ENCODE measurements around the gene ACRV1.

Gene ACRV1

DNA sequence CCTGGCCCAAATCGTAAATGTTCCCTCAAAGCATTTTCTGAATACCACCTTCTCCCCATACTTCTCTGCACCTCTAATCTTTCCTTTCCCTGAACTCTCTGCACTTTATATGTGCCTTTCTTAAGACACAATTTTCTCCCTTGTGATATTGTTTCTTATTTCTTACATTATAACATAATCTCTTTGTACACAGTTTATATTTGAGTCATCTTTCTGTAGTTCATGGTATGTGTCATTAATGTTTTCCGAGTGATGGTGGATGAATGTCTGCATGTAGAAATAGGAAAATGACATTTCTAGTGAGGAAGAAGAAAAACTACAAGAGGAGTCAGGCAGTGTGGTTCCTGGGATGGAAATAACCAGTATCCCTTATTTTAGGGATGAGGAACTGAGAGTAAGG, 5.5 kb downstream of the ACRV1 start:
- no peak for ATAC-seq
- peaks cover 10% of the 10 kb centered on the region for H3K36me3 Mint-ChIP-seq
- no peaks in the 10 kb centered on the region for H3K27me3 Mint-ChIP-seq
- H3K4me1 Mint-ChIP-seq: no peaks in the 10 kb centered on the region
- no peak overlapping the region for H3K27ac Mint-ChIP-seq
- H3K9me3 Mint-ChIP-seq: no peaks in the 10 kb centered on the region
- H3K4me3 Mint-ChIP-seq: no peak overlapping the region

DNA sequence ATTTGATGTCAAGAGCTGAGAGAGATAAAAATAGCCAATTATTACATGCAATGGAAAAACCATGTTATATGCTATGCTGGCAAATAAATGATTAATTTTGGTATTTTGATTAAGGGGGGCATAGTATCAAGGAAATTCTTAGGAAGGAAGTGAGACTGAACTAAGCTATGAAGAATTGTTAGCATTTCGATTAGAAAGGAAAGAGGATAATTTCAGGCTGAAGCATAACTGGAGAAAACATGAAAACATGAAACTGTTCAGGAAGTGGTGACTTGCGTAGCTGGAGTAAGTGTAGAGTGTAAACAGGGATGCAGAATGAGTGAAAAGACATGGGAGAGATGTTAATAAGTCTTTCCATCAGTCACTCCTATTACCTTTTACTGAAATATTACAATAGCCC, 6.4 kb downstream of the ACRV1 start:
- no peak overlapping the region for H3K4me3 Mint-ChIP-seq
- H3K36me3 Mint-ChIP-seq: peaks cover 15% of the 10 kb centered on the region
- H3K27me3 Mint-ChIP-seq: no peaks in the 10 kb centered on the region
- no peaks in the 10 kb centered on the region for H3K9me3 Mint-ChIP-seq
- ATAC-seq: no peak
- no peak overlapping the region for H3K27ac Mint-ChIP-seq
- no peaks in the 10 kb centered on the region for H3K4me1 Mint-ChIP-seq

- H3K4me3 Mint-ChIP-seq: no peak overlapping the region
- peaks cover 26% of the 10 kb centered on the region for H3K36me3 Mint-ChIP-seq
- peaks cover 5% of the 10 kb centered on the region for H3K9me3 Mint-ChIP-seq
- no peaks in the 10 kb centered on the region for H3K27me3 Mint-ChIP-seq
- no peaks in the 10 kb centered on the region for H3K4me1 Mint-ChIP-seq
- no peak overlapping the region for H3K27ac Mint-ChIP-seq
- no peak for ATAC-seq
Observed at GRCh38 chr11:125671561-125671960, 9.1 kb downstream of the ACRV1 start.

GRCh38 chr11:125670172-125670571, 10.5 kb downstream of the ACRV1 start:
- Mint-ChIP-seq H3K9me3 (peaks cover 10% of the 10 kb centered on the region), H3K4me3 (no peak overlapping the region), H3K27me3 (no peaks in the 10 kb centered on the region), H3K36me3 (peaks cover 36% of the 10 kb centered on the region), H3K27ac (no peak overlapping the region), H3K4me1 (no peaks in the 10 kb centered on the region)
- no peak for ATAC-seq

DNA sequence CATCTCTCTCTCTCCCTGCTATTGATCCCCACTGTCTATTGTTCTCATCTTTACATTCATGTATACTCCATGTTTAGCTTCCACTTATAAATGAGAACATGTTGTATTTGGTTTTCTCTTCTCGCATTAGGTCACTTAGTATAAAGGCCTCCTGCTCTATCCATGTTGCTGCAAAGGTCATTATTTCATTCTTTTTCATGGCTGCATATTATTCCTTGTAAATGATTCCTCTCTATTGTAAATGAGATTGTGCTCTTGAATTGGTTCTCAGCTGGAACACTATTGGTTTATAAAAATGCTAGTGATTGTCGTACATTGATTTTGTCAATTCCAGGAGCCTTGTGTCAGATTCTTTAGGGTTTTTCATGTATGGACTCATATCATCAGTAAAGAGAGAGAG, 13.5 kb downstream of the ACRV1 start:
- Mint-ChIP-seq H3K4me3 (no peak overlapping the region), H3K27ac (no peak overlapping the region), H3K4me1 (no peaks in the 10 kb centered on the region), H3K36me3 (peaks cover 44% of the 10 kb centered on the region), H3K27me3 (no peaks in the 10 kb centered on the region), H3K9me3 (peaks cover 12% of the 10 kb centered on the region)
- no peak for ATAC-seq

DNA sequence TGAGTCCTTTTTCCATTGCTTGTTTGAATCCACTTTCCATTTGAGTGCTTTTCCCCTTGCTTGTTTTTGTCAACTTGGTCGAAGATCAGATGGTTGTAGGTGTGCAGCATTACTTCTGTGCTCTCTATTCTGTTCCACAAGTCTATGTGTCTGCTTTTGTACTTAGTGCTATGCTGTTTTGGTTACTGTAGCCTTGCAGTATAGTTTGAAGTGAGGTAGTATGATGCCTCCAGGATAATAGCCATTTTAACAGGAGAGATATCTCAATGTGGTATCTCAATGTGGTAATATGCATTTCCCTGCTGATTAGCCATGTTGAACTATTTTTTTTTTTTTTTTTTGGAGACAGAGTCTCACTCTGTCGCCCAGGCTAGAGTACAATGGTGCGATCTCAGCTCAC, 16.7 kb downstream of the ACRV1 start:
- no peaks in the 10 kb centered on the region for H3K27me3 Mint-ChIP-seq
- peaks cover 12% of the 10 kb centered on the region for H3K9me3 Mint-ChIP-seq
- peaks cover 34% of the 10 kb centered on the region for H3K36me3 Mint-ChIP-seq
- no peak for ATAC-seq
- H3K27ac Mint-ChIP-seq: no peak overlapping the region
- H3K4me1 Mint-ChIP-seq: no peaks in the 10 kb centered on the region
- no peak overlapping the region for H3K4me3 Mint-ChIP-seq

DNA sequence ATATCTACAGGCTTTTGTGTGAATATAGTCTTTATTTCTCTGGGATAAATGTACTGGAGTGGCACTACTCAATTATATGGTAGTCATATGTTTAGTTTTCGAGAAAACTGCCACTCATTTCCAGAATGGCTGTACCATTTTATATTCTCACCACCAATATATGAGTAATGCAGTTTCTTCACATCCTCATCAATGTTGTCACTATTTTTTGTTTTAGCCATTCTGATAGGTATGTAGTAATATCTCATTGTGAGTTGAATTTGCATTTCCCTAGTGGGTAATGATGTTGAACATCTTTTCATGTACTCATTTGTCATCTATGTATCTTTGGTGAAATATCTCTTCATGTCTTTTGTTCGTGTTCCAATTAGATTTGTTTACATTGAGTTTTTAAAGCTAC, 18.0 kb downstream of the ACRV1 start:
- no peak overlapping the region for H3K27ac Mint-ChIP-seq
- H3K4me3 Mint-ChIP-seq: no peak overlapping the region
- peaks cover 10% of the 10 kb centered on the region for H3K9me3 Mint-ChIP-seq
- no peak for ATAC-seq
- H3K36me3 Mint-ChIP-seq: peaks cover 29% of the 10 kb centered on the region
- no peaks in the 10 kb centered on the region for H3K4me1 Mint-ChIP-seq
- H3K27me3 Mint-ChIP-seq: no peaks in the 10 kb centered on the region

- Mint-ChIP-seq H3K36me3 (peaks cover 37% of the 10 kb centered on the region), H3K27me3 (no peaks in the 10 kb centered on the region), H3K4me1 (no peaks in the 10 kb centered on the region), H3K27ac (no peak overlapping the region), H3K9me3 (no peaks in the 10 kb centered on the region), H3K4me3 (no peak overlapping the region)
- no peak for ATAC-seq
Observed at GRCh38 chr11:125649465-125650166, 31.0 kb downstream of the ACRV1 start.

DNA sequence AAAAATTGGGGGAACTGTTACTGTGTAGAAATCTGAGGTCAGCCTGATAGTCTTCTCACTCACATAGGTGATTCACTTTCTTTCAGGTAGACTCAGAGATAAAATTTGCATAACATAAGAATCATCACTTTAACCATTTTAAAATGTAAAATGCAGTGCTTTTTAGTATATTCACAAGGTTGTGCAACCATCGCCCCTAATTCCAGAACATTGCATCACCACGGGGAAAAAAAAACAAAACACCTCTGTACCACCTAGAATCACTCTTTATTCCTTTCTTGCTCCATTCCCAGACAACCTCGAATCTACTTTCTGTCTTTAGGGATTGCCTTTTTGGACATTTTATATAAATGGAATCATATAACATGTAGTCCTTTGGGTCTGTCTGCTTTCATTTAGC, 34.8 kb downstream of the ACRV1 start:
- Mint-ChIP-seq H3K27ac (no peak overlapping the region), H3K9me3 (no peaks in the 10 kb centered on the region), H3K4me3 (no peak overlapping the region), H3K4me1 (no peaks in the 10 kb centered on the region), H3K27me3 (no peaks in the 10 kb centered on the region), H3K36me3 (peaks cover 47% of the 10 kb centered on the region)
- no peak for ATAC-seq

GRCh38 chr11:125638315-125638714, 42.3 kb downstream of the ACRV1 start:
- H3K27ac Mint-ChIP-seq: no peak overlapping the region
- H3K9me3 Mint-ChIP-seq: no peaks in the 10 kb centered on the region
- H3K27me3 Mint-ChIP-seq: no peaks in the 10 kb centered on the region
- peaks cover 42% of the 10 kb centered on the region for H3K36me3 Mint-ChIP-seq
- no peaks in the 10 kb centered on the region for H3K4me1 Mint-ChIP-seq
- no peak for ATAC-seq
- H3K4me3 Mint-ChIP-seq: no peak overlapping the region

- H3K9me3 Mint-ChIP-seq: no peaks in the 10 kb centered on the region
- H3K4me1 Mint-ChIP-seq: no peaks in the 10 kb centered on the region
- peaks cover 42% of the 10 kb centered on the region for H3K36me3 Mint-ChIP-seq
- H3K4me3 Mint-ChIP-seq: no peak overlapping the region
- ATAC-seq: no peak
- no peaks in the 10 kb centered on the region for H3K27me3 Mint-ChIP-seq
- H3K27ac Mint-ChIP-seq: no peak overlapping the region
Observed at GRCh38 chr11:125637840-125638239, 42.8 kb downstream of the ACRV1 start.

- H3K27ac Mint-ChIP-seq: no peak overlapping the region
- no peaks in the 10 kb centered on the region for H3K9me3 Mint-ChIP-seq
- peak overlapping the region; percentile 95 for H3K4me3 Mint-ChIP-seq
- H3K27me3 Mint-ChIP-seq: no peaks in the 10 kb centered on the region
- H3K36me3 Mint-ChIP-seq: peaks cover 6% of the 10 kb centered on the region
- no peak for ATAC-seq
- H3K4me1 Mint-ChIP-seq: peaks cover 30% of the 10 kb centered on the region
Observed at GRCh38 chr11:125627236-125627910, 53.3 kb downstream of the ACRV1 start.

- Mint-ChIP-seq H3K4me3 (peak overlapping the region; percentile 95), H3K27me3 (no peaks in the 10 kb centered on the region), H3K27ac (peak overlapping the region; percentile 95), H3K4me1 (peaks cover 30% of the 10 kb centered on the region), H3K36me3 (peaks cover 8% of the 10 kb centered on the region), H3K9me3 (no peaks in the 10 kb centered on the region)
- ATAC-seq: peak; percentile 49
Observed at GRCh38 chr11:125626288-125626950, 54.2 kb downstream of the ACRV1 start.

GRCh38 chr11:125625630-125626287, 54.9 kb downstream of the ACRV1 start:
- H3K27me3 Mint-ChIP-seq: no peaks in the 10 kb centered on the region
- no peaks in the 10 kb centered on the region for H3K9me3 Mint-ChIP-seq
- ATAC-seq: peak; percentile 97

GRCh38 chr11:125625225-125625629, 55.4 kb downstream of the ACRV1 start:
- H3K4me3 Mint-ChIP-seq: peak overlapping the region; percentile 95
- H3K27ac Mint-ChIP-seq: peak overlapping the region; percentile 95
- ATAC-seq: no peak
- H3K4me1 Mint-ChIP-seq: peaks cover 30% of the 10 kb centered on the region
- peaks cover 14% of the 10 kb centered on the region for H3K36me3 Mint-ChIP-seq
- no peaks in the 10 kb centered on the region for H3K27me3 Mint-ChIP-seq
- H3K9me3 Mint-ChIP-seq: no peaks in the 10 kb centered on the region

More at GRCh38 chr11:125625630-125626287, 54.9 kb downstream of the ACRV1 start:
- Mint-ChIP-seq H3K36me3 (peaks cover 12% of the 10 kb centered on the region), H3K27ac (peak overlapping the region; percentile 95), H3K4me1 (peaks cover 30% of the 10 kb centered on the region), H3K4me3 (peak overlapping the region; percentile 95)
